PFSK-1 (cell line): Measurements from ENCODE around the gene PDE3A.

ENCODE experiments used
- FOXP2 ChIP-seq: optimal IDR thresholded peaks from 2 replicates; pipeline ENCODE3; 2011; ENCODE audit warnings: borderline replicate concordance, control low read depth, inconsistent platforms; ENCODE audit not compliant: insufficient read depth; ENCODE audit errors: extremely low read length, extremely low read depth
- POLR2AphosphoS5 ChIP-seq: IDR thresholded peaks from 2 replicates; pipeline ENCODE4 v1.6.1; 2012; ENCODE audit warnings: low read depth, mild to moderate bottlenecking, control low read depth, low read length, moderate library complexity
- SIN3A ChIP-seq: IDR thresholded peaks from 2 replicates; pipeline ENCODE4 v1.6.1; 2012; ENCODE audit warnings: mild to moderate bottlenecking, low read length, moderate library complexity, borderline replicate concordance; ENCODE audit not compliant: insufficient read depth
- TAF1 ChIP-seq: IDR thresholded peaks from 2 replicates; pipeline ENCODE4 v1.6.1; 2012; ENCODE audit warnings: low read length, control low read depth, borderline replicate concordance; ENCODE audit not compliant: insufficient read depth
- TF ChIP-seq, protein P1 (sequence below), 2 experiments: IDR thresholded peaks; 2 replicates each; pipeline versions ENCODE4 v1.6.1 to v1.8.0; 2011 to 2012; ENCODE audit warnings: low read depth in 2 of 2, low read length in 2 of 2, control low read depth in 1 of 2, inconsistent platforms in 1 of 2, mild to moderate bottlenecking in 1 of 2, moderate library complexity in 1 of 2; ENCODE audit not compliant: insufficient read depth in 1 of 2

PDE3A gene

GRCh38 chr12:20601668-20602280 is 233.4 kb downstream of the PDE3A start:
- TF ChIP-seq SIN3A (no peak), POLR2AphosphoS5 (no peak), TAF1 (no peak), FOXP2 (no peak)
- TF ChIP-seq, protein P1, sequence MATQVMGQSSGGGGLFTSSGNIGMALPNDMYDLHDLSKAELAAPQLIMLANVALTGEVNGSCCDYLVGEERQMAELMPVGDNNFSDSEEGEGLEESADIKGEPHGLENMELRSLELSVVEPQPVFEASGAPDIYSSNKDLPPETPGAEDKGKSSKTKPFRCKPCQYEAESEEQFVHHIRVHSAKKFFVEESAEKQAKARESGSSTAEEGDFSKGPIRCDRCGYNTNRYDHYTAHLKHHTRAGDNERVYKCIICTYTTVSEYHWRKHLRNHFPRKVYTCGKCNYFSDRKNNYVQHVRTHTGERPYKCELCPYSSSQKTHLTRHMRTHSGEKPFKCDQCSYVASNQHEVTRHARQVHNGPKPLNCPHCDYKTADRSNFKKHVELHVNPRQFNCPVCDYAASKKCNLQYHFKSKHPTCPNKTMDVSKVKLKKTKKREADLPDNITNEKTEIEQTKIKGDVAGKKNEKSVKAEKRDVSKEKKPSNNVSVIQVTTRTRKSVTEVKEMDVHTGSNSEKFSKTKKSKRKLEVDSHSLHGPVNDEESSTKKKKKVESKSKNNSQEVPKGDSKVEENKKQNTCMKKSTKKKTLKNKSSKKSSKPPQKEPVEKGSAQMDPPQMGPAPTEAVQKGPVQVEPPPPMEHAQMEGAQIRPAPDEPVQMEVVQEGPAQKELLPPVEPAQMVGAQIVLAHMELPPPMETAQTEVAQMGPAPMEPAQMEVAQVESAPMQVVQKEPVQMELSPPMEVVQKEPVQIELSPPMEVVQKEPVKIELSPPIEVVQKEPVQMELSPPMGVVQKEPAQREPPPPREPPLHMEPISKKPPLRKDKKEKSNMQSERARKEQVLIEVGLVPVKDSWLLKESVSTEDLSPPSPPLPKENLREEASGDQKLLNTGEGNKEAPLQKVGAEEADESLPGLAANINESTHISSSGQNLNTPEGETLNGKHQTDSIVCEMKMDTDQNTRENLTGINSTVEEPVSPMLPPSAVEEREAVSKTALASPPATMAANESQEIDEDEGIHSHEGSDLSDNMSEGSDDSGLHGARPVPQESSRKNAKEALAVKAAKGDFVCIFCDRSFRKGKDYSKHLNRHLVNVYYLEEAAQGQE (IDR thresholded peaks at IDR 0.05; ENCODE audit: insufficient read depth in 1 of 2, low read depth in 2 of 2, low read length in 2 of 2), result no peak

GRCh38 chr12:20602641-20603391 is 234.5 kb downstream of the PDE3A start:
- TF ChIP-seq FOXP2 (no peak), POLR2AphosphoS5 (no peak), TAF1 (no peak), SIN3A (no peak)
- TF ChIP-seq, protein P1 (IDR thresholded peaks at IDR 0.05; ENCODE audit: insufficient read depth in 1 of 2, low read depth in 2 of 2, low read length in 2 of 2), result no peak

GRCh38 chr12:20604408-20605067 is 236.2 kb downstream of the PDE3A start:
- TF ChIP-seq, protein P1 (IDR thresholded peaks at IDR 0.05; ENCODE audit: insufficient read depth in 1 of 2, low read depth in 2 of 2, low read length in 2 of 2), result no peak
- no peak for TF ChIP-seq POLR2AphosphoS5
- TF ChIP-seq TAF1, result no peak
- TF ChIP-seq FOXP2, result no peak

DNA sequence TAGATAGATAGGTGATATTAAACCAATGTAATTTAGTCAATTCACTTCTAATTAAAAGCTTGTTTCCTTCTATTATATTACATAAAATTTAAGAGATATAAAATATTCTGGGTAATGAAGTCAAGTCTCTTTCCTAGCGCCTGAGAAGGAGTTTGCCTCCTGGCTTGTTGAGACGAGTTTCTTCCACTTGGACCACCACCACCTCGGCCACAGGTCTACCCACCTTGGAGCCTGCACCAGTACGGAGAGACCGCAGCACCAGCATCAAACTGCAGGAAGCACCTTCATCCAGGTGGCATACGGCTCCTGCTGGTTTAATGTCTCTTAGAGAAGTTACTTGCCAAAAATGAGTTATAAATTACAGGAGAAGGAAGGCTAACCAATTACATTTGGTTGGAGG is 247.8 kb downstream of the PDE3A start:
- TF ChIP-seq POLR2AphosphoS5, result no peak
- TF ChIP-seq SIN3A, result no peak
- TF ChIP-seq, protein P1 (IDR thresholded peaks at IDR 0.05; ENCODE audit: insufficient read depth in 1 of 2, low read depth in 2 of 2, low read length in 2 of 2), result no peak
